GM19025 (cell line): ENCODE measurements around the gene COPS4.

ENCODE experiments used
- ATAC-seq: cut with Tn5 transposase; IDR thresholded peaks from one replicate; pipeline ENCODE4 v1.9.1; 2021; ENCODE audit warnings: mild to moderate bottlenecking, low read depth, moderate library complexity; ENCODE audit not compliant: unreplicated experiment

Gene COPS4

DNA sequence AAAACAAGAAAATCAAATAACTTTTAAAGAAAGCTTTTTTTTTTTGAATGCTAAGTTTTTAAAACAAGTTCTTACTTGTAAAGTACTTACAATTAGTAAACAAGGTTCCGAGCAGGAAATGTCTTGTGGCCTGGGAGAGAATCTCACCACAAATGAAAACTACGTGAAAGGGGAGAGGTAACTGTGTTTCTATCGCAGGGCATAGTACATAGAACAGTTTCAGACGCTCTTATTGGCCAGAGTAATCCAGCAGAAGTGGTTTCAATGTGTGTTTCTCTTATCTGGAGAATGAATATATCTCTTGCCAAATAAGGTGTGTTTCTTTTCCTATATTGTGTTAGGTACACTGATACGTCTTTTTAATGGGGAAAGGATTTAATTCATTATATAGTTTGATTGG is 79.6 kb downstream of the COPS4 start, which contains the start of gene PLAC8:
TSS of gene PLAC8 (minus strand) at position 154 of the 400 bp plus-strand sequence. CDS start 6,808 bp downstream, outside the sequence.
- ATAC-seq = no peak

DNA sequence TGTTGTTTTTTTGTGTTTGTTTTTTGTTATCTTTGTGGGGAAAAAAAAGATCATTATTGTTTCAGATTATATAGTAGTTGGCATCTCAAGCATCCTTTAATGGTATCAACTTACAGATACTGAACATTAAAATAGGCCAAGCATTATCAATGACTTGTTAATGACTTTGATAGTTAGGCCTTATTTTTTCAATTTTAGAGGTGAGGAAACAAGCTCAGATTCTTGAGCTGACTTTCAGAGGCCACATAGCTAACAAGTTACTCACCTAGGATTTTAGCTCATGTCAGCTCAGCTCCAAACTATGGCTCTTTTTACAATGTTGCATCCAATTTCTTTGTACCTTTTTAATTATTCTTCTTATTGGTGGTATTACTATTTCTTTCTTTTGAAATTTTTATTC is 80.0 kb downstream of the COPS4 start:
- no peak for ATAC-seq

DNA sequence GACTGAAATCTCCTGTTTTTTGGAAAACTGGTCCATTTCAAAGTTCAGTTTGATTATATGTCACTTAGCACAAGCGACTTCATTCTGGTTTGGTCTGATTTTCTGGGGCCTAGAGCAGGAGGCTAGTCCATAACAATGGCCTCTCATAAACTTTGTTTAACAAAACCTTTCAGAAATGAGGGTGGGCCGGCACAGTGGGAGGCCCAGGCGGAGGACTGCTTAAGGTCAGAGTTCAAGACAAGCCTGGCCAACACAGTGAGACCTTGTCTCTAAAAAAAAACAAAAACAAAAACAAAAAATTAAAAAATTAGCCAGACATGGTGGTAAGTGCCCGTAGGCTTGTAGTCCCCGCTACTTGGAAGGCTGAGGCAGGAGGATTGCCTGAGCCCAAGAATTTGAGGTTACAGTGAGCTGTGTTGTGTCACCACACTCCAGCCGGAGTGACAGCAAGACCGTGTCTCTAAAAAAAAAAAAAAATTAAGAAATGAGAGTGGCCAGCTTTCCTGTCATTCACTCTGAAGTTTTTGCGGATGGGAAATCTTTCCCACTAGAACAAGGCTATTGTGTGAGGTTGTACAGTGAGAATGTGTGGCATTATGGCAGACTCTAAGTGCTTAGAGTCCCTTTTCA is 80.8 kb downstream of the COPS4 start:
- no peak for ATAC-seq

DNA sequence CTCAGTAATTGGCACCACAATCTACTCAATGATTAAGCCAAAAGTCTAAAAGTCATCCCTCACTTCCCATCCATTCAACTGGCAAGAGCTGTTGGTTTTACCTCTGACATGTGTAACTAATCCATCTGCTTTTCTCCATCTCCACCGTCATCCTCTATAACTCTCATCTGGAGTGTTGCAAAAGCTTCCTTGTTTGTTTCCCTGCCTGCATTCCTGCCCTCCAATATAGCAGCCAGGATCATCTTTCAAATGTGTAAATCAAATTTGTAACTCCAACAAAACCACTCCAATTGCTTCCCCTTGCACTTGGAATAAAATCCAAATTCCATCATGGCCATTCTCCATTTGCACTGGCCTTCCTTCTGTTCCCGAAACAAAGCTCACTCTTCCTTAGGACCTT is 83.9 kb downstream of the COPS4 start:
- no peak for ATAC-seq

DNA sequence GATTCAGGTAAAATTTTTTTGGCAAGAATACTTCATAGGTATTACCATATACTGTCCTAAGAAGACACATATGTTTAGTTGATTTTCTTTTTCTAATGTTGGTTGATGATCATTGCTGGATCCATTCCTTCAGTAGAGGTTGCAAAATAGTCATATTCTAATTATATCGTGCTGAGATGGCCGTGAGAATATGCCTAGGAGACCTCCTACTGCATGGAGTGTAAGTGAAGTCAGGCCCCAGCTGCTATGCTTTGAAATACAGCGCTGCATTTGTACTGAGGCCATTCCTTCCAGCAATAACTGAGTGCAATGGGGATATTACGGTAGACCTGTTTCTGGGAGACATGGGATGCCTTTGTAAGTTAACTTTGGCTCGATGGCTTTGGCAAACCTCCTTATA is 86.3 kb downstream of the COPS4 start:
- no peak for ATAC-seq

DNA sequence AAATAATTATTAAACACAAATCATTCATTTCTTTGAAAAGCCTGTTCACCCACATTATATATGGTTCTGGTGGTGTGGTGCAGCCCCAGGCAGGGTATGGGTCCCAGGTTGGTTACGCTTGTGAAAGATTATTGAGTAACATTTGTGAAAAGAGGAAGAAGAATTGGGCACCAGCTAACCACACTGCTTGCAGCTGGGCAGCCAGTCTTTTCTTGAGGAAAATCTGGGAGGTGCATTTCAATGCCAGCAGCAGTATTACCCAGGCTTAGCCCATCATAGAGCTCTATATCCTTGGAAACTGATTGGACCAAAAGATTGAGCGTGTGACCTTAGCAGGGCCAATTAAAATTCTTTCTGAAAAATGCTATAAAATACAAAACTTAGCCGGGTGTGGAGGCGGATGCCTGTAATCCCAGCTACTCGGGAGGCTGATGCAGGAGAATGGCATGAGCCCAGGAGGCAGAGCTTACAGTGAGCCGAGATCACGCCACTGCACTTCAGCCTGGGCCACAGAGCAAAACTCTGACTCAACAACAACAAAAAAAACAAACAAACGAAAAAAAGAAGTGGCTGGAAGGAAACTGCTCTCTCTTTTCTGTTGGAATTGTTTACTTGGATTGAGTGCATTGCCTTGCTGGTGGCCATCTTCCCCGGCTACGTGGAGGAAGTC is 89.3 kb downstream of the COPS4 start:
- ATAC-seq = no peak
